Measurements from ENCODE around the gene TCEAL4.
"Not testable (repeated sequence)": the region's sequence is repeated elsewhere in the genome, so short reads cannot be mapped to it uniquely, and the experiment has no call there.

TCEAL4 gene

DNA sequence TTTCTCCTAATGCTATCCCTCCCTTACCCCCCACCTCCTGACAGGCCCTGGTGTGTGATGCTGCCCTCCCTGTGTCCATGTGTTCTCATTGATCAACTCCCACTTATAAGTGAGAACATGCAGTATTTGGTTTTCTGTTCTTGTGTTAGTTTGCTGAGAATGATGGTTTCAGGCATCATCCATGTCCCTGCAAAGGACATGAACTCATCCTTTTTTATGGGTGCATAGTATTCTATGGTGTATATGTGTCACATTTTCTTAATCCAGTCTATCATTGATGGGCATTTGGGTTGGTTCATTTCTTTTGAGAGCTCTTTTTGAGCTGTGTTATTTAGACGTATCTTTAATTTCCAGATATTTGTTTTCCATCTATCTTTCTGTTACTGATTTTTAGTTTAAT, 7.0 kb downstream of the TCEAL4 start:
- not testable (repeated sequence) for DNase-seq (ENCODE audit: low spot score)

DNA sequence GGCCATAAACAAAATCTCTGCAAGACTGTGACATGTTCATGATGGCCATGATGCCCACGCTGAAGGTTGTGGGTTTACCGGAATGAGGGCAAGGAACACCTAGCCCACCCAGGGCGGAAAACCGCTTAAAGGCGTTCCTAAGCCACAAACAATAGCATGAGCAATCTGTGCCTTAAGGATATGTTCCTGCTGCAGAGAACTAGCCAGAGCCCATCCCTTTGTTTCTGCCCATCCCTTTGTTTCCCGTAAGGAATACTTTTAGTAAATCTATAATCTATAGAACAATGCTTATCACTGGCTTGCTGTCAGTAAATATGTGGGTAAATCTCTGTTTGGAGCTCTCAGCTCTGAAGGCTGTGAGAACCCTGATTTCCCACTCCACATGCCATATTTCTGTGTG, 9.9 kb downstream of the TCEAL4 start:
- not testable (repeated sequence) for DNase-seq (ENCODE audit: low spot score)

DNA sequence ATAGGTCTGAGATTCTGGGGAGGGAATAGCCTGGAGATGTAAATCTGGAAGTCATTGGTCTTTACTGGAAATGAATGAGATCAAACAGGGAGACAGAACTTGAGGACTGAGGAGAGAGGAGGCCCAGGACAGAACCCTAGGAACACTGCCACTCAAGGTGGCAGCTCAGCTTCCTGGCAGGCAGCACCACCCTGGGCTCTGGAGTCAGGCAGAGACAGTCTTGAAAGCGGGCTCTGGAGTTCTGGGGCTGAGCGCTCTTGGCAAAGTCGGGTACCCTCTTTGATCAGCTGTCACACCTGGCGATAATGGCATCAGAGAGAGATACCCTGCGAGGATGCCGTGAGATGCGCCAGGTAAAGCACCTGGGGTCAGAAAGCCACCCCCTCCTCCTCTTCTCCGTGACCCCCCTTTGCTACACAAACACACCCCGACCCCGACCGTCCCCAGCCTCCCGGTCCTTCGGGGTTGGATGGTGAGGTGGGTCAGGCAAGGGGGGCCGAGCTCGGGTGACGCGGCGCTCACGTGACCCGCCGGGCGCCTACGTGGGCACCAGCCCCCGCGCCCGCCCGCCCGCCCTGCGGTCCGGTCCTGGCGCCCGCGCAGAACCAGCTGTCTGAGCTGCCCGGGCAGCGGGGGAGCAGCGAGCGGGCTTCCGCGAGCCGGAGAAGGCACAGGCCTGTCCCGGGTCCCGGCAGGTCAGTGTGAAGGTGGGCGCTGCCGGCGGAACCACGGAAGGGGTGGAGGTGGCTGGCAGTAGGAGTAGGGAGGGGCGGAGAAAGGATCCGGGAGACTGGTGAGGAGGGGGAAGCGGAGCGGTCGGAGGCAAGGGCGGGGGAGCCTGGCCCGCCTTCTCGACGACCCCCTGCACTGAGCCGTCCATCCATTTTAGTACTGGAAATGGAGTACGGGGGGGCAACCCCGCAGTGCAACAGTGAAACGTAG, 22.3 kb downstream of the TCEAL4 start, which contains the start of gene TCEAL3:
TSS of gene TCEAL3 (plus strand) at position 600 of the 942 bp plus-strand sequence. CDS start 1,102 bp downstream, outside the sequence.
- DNase-seq (ENCODE audit: low spot score), result no peak

DNA sequence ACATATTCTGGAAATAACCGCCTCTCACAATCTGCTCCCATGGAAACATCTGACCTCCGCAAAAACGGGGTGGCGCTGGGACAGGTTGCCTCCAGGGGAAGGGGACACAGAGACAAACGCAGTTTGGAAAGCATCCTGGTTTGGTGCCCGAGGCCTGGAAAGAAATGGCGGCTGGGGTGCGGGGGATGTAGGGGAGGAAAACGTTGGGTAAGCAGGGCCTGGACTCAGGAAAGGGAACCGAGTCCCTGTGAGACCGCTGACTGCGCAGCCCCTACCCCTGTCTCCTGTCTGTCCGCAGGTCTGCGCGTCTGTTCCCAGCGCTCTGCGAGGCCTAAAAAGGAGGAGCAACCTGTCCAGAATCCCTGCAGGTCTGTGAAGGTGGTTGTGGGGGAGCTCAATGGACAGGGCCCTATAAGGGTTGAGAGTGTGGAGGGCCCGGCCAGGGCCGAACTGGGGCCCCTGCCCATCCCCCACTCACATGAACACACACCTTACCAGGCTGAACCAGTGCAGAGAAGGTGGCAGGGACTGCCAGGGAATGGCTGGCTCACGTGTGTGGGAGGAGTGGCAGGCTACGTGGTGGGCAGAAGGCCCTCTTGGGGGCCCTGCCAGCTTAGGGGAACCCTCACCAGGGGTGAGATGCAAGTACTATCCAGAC, 23.1 kb downstream of the TCEAL4 start:
- DNase-seq (ENCODE audit: low spot score), result no peak

DNA sequence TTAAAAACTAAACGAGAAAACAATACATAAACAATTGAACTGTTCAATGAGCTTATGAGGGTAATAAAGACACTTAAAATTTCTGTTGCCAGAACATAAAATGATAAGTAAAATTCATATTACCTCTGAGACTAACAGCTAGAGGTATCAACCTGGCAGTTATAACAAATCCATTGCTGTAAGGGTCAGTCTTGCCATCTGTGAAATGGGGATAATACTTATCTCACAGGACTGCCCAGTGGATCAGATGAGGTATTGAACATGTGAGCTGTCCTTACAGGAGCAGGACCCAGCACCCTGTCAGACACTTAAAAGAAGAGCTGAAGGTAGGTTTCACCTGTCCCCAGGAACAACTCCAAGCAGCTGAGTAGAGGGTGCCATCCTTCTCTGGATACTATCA, 25.0 kb downstream of the TCEAL4 start:
- DNase-seq (ENCODE audit: low spot score), result no peak

DNA sequence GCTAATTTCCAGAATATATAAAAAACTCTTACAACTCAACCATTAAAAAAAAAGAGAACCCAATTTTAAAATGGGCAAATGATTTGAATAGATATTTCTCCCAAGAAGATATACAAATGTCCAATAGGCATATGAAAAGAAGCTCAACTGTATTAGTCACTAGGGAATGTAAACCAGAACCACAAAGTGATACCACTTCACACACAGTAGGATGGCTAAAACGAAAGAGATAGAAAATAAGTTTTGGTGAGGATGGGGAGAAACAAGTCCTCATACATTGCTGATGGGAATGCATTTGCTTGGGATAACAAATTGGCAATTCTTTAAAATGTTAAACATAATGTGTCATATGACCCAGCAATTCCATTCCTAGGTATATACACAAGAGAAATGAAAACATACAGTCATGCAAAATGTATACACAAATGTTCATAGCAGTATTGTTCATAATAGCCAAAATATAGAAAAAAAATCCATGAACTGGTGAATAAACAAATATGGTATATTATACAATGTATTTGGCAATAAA, 28.1 kb downstream of the TCEAL4 start:
- DNase-seq (ENCODE audit: low spot score), result no peak

DNA sequence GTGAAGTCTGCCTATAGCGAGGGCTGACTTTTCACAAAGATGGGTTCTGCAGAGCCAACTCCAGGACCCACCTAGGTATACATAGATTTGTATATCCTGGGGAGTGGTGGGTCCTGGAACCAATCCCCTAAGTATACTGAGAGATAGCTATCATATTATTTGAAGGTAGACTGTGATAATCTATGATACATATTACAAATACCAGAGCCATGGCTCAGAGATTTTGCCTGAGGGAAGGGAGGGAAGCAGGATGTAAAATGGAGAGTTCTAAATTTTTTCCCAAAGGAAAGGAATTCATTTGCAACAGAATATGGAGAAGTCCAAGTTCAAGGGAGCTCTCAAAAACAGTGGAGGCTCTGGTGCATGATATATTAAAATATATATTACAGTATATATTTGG, 29.7 kb downstream of the TCEAL4 start:
- DNase-seq (ENCODE audit: low spot score), result no peak

DNA sequence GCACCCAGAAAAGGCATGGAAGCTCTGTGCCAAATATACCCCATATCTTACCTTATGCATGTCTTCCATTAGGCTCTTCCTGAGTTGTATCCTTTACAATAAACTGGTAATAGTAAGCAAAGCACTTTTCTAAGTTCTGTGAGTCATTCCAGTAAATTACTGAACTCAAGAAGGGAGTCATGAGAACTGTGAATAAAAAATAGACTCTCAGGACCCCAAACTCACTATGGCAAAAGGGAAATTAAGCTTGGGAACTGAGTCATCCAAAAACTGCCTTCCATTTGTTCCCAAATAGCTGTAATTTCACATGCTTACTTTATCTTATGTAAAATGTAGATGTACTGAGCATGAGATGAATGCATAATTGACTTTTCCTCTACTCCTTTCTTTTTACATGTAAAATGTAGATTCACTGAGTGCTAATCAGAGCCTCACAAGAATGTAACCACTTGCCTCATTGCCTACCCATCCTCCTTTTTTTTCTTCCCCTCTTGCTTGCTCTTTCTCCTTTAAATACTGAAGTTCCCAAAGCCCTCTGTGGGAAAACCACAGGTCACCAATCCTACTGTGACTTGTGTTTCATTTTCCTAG, 30.6 kb downstream of the TCEAL4 start:
- DNase-seq (ENCODE audit: low spot score), result no peak

DNA sequence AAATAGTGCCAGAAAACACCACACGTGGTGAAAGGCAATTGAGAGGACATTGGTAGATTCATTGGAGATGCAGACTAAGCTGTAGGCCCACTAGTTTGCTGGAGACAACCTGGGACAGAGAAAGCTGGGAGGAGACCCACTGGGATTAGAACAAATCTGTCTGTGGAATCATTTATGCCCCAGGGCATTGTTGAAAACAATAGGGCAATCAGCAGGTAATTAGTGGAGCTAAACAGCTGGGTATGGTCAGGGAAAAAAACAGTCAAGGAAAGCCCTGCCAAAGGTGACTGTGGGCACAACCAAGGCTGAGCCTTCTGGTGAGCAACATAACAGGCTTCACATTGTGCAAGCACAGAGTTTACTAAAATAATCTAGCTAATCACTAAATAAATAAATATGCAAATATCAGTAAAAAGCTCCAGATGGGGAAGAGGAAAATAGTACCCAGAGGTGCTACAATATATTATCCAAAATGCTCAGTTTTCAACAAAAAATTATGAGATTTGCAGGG, 31.4 kb downstream of the TCEAL4 start:
- DNase-seq (ENCODE audit: low spot score), result no peak

DNA sequence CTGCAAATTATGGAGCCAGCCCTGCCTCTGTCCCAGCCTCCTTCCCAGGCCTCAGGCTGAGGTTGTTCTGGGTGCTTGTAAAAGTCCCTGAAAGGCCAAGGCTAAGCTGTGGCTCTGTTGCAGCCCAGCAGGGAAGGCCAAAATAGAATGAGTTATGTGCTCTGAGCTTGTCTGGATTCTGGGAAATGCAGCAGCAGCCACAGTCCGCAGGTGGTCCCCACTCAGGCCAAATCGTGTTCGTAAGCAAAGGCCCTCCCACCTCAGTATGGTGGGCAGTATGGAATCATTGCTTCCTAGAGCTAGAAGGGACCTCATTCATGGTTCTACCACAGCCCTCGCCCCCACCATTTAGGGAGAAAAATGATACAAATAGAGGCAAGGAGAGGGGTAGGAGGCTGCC, 38.8 kb downstream of the TCEAL4 start:
- DNase-seq (ENCODE audit: low spot score), result no peak

DNA sequence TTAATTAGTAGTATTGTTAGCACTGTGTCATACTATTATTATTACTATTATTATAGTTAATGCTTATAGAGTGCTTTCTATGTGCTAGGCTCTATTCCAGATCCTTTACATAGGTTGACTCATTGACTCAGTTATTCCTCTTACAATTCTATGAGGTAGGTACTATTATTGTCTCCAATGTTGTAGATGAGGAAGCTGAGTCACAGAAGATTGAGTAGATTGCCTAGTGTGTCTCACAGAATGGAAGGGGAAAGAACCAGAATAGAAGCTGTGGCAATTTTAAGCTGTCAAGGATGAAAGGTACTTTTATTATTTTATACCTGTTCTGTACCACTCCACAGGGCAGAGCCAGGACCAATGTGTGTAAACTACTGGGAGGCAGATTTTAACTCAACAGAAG, 41.5 kb downstream of the TCEAL4 start:
- no peak for DNase-seq (ENCODE audit: low spot score)

DNA sequence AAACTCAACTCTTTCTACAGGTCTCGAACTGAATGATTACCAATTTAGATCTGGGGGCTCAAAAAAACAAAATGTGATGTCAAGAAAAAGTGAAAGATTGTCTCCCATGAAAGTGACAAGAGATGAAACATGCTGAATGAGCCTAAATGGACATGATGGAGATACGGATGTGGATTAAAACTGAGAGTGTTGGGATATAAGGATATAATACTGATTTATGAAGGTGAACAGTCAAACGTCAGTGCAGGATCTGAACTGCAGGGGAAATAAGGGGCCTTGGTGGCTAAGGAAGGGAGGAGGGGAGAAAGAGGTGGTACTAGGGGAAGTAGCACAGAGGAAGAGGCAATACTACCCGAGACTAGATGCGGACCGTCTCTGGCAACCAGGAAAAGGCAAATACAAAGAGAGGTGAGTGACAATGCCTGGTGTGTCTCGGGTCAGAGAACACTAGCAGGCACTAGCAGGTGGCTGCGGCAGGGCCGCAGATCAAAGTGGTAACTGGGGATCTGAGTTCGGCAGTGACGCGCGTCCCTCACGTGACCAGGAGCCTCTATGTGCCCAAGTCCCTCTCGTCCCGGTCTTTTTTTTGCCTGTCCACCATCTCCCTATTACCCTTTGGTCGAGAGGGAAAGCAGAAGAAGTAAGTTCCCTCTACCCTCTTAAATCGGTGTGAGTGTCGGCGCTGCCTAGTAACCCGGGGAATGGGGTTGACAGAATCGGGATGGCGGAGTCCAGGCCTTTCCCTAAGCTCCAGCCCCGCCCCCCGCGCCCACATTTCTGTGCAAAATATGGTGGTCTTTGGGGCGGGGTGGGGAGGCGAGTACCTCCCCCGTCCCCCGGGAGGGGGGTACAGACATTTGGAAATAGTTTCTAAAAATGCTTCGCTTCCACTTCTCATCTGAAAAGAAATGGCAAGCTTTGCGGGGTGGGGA, 43.3 kb downstream of the TCEAL4 start, which contains the start of gene TCEAL1:
TSS of gene TCEAL1 (plus strand) at position 590 of the 932 bp plus-strand sequence. CDS start 942 bp downstream, outside the sequence.
- DNase-seq (ENCODE audit: low spot score), result peak; percentile 46

DNA sequence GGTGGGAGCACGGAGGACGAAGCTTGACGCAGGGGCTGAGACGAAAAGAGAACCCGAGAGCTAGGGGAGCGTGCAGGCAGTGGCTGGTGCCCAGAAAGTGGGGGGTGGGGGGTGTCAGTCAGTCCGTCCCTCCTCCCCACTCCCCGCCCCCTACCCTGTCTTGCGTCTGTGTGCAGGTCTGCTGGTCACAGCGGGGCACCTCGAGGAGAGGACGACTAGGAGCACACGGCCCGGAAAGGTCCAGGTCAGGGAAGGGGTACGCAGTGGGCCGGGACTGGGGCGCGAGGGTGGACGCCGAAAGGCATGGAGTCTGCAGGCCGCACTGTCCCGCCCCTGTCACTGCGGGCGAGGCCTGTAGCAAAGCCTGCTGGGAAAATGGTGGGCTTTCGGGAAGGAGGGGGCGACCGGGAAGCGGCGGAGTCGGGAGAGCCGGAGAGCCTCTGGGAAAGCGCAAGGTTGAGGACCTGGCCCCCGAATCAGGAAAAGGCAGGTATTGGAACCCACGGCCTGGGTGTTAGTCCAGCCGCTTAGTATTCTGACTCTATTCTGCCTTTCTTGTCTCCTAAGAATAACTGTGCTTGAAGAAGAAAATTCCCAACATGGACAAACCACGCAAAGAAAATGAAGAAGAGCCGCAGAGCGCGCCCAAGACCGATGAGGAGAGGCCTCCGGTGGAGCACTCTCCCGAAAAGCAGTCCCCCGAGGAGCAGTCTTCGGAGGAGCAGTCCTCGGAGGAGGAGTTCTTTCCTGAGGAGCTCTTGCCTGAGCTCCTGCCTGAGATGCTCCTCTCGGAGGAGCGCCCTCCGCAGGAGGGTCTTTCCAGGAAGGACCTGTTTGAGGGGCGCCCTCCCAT, 44.2 kb downstream of the TCEAL4 start:
- DNase-seq (ENCODE audit: low spot score), result no peak

DNA sequence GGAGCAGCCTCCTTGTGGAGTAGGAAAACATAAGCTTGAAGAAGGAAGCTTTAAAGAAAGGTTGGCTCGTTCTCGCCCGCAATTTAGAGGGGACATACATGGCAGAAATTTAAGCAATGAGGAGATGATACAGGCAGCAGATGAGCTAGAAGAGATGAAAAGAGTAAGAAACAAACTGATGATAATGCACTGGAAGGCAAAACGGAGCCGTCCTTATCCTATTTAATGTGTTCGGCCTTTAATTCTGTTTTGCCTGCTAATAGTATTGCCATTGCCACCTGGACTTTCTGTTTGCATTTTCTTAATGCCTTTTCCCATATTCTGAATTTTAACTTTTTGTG, 44.8 kb downstream of the TCEAL4 start:
- DNase-seq (ENCODE audit: low spot score), result no peak

DNA sequence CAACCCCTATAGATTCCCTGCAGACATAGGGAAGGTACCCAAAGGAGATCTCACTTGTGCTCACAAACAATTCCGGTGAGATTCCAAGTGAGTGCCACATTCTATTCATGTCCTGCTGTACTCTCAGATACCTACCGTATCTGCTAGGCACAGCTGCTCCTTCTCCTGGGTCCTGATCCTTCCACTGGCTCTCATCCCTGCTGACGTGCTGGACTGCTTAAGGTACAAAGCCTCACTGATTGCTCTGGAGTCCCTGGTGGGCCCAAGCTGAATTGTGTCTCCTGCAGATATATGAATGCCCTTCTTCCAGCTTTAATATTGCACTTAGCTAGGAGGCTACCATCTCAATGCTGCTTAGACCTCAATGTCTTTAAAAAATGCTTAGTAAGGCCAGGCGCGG, 45.8 kb downstream of the TCEAL4 start:
- DNase-seq (ENCODE audit: low spot score), result no peak

DNA sequence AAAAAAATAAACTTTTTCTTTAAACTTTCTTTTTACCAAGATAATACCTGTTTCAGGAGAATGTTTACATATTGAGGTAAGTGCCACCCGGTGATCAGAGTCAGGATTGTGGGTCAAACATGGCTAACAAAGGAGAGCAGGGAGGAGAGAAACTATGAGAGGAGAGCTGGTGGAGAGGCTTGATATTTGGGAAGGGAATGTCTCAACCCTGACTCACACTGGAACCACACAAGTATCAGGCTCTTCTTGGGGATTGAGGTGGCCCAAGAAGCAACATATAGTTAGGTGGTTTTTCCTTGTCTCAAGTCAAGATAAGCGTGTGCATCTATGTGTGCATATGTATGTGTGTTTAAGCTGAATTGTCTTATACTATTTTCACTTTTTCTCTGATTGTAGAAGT, 50.1 kb downstream of the TCEAL4 start:
- DNase-seq (ENCODE audit: low spot score), result no peak
